Endothelial cell of umbilical vein (primary cell): Measurements from ENCODE around the gene SAMD9L.

Source experiments
- EZH2 ChIP-seq: IDR thresholded peaks from 2 replicates; pipeline ENCODE4 v1.6.1; 2012; ENCODE audit warnings: borderline replicate concordance, low read depth, mild to moderate bottlenecking, moderate library complexity, low read length, inconsistent platforms; ENCODE audit not compliant: severe bottlenecking
- FOS ChIP-seq: IDR thresholded peaks from 2 replicates; pipeline ENCODE4 v1.6.1; 2011; ENCODE audit warnings: mild to moderate bottlenecking, low read length, moderate library complexity, borderline replicate concordance; ENCODE audit not compliant: insufficient read depth
- MYC ChIP-seq: IDR thresholded peaks from one replicate; pipeline ENCODE4 v1.6.1; 2011; ENCODE audit warnings: mild to moderate bottlenecking, low read depth, low read length
- POLR2A ChIP-seq: IDR thresholded peaks from 2 replicates; pipeline ENCODE4 v1.6.1; 2012; ENCODE audit warnings: low read depth, mild to moderate bottlenecking, control low read depth, low read length
- TF ChIP-seq, protein P1 (sequence below), 2 donors: IDR thresholded peaks; 1 replicate in 1 of 2; 2 replicates in 1 of 2; pipeline ENCODE4 v1.5.1; 2011; ENCODE audit warnings: low read length in 2 of 2, mild to moderate bottlenecking in 2 of 2, moderate library complexity in 2 of 2, control low read depth in 1 of 2, inconsistent platforms in 1 of 2, low read depth in 1 of 2; ENCODE audit not compliant: insufficient read depth in 1 of 2; ENCODE audit errors: extremely low read depth in 1 of 2
- TF ChIP-seq, protein P2 (sequence below): IDR thresholded peaks from 2 replicates; pipeline ENCODE4 v1.6.1; 2011; ENCODE audit not compliant: insufficient read depth, insufficient read length

DNA sequence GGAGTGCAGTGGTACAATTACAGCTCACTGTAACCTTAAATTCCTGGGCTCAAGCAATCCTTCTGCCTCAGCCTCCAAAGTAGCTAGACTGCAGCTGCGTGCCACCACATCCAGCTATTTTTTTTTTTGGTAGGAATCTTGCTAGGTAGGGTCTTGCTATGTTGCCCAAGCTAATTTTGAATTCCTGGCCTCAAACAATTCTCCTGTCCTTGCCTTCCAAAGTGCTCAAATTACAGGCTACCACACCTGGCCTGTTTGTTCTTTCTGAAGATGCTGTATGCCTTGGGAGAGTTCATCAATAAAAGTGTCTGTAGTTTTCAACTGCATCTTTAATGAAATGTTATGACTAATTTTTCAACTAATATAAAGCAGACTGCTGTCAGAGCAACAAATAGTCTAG, 30.9 kb downstream of the SAMD9L start:
- TF ChIP-seq, protein P1, sequence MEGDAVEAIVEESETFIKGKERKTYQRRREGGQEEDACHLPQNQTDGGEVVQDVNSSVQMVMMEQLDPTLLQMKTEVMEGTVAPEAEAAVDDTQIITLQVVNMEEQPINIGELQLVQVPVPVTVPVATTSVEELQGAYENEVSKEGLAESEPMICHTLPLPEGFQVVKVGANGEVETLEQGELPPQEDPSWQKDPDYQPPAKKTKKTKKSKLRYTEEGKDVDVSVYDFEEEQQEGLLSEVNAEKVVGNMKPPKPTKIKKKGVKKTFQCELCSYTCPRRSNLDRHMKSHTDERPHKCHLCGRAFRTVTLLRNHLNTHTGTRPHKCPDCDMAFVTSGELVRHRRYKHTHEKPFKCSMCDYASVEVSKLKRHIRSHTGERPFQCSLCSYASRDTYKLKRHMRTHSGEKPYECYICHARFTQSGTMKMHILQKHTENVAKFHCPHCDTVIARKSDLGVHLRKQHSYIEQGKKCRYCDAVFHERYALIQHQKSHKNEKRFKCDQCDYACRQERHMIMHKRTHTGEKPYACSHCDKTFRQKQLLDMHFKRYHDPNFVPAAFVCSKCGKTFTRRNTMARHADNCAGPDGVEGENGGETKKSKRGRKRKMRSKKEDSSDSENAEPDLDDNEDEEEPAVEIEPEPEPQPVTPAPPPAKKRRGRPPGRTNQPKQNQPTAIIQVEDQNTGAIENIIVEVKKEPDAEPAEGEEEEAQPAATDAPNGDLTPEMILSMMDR (IDR thresholded peaks at IDR 0.05; ENCODE audit: extremely low read depth in 1 of 2, insufficient read depth in 1 of 2, low read depth in 1 of 2, low read length in 2 of 2): no peak
- TF ChIP-seq POLR2A (no peak), EZH2 (no peak), FOS (no peak), MYC (no peak)
- TF ChIP-seq, protein P2, sequence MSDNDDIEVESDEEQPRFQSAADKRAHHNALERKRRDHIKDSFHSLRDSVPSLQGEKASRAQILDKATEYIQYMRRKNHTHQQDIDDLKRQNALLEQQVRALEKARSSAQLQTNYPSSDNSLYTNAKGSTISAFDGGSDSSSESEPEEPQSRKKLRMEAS: no peak
